Endothelial cell of umbilical vein (primary cell): Measurements from ENCODE around the gene KIF5C. TPM values are rescaled to one million over a fixed set of nuclear protein-coding genes. Genes with fewer than 3 reads are reported as not detected.

Experiments used
- BruUV-seq: library from RNA; stranded (reverse); fragments of 400-500 nt; replicated peaks from 2 replicates; lab custom pipeline; 2021; lab: Mats Ljungman, UMichigan
- CTCF ChIA-PET: fragments of 300-600, 350-600 bp; sonication (Branson Sonifier 250); formaldehyde crosslinking; loops from one replicate; lab custom pipeline; 2021; ENCODE audit warnings: antibody characterized with exemption, inconsistent platforms; lab: Charles Lee
- POLR2A ChIA-PET: fragments of 300-600, 350-600 bp; sonication (Branson Sonifier 250); formaldehyde crosslinking; loops from one replicate; lab custom pipeline; 2021; ENCODE audit warnings: antibody characterized with exemption, inconsistent platforms; lab: Charles Lee
- DNase-seq: peaks from one replicate; pipeline ENCODE4 v3.0.0-alpha.2; 2011; ENCODE audit warnings: low read depth, low spot score
- FAIRE-seq: peaks from 2 replicates; lab custom pipeline; 2011; peaks lifted over from hg19 to GRCh38; lab: Jason Lieb, UNC
- H2AFZ ChIP-seq: 2 replicates; pipeline ENCODE4 v1.6.0; 2012; ENCODE audit warnings: low read depth, low read length, control low read depth, inconsistent platforms
- H3K27ac ChIP-seq: 2 replicates; pipeline ENCODE4 v1.5.1; 2011; ENCODE audit warnings: low read depth, mild to moderate bottlenecking, control low read depth, low read length, moderate library complexity; ENCODE audit not compliant: insufficient read depth
- H3K27me3 ChIP-seq, 2 experiments: 2 replicates each; pipeline versions ENCODE4 v1.6.0 to v1.6.1; 2011; ENCODE audit warnings: low read length in 2 of 2, mixed read lengths in 1 of 2; ENCODE audit not compliant: control insufficient read depth in 2 of 2, insufficient read depth in 2 of 2
- H3K36me3 ChIP-seq, 2 experiments: 2 replicates in 1 of 2; 3 replicates in 1 of 2; pipeline ENCODE4 v1.5.1; 2011; ENCODE audit warnings: low read length in 2 of 2, mild to moderate bottlenecking in 1 of 2, moderate library complexity in 1 of 2; ENCODE audit not compliant: control insufficient read depth in 2 of 2, insufficient read depth in 2 of 2; ENCODE audit errors: extremely low read depth in 1 of 2
- H3K4me1 ChIP-seq: 3 replicates; pipeline ENCODE4 v1.5.1; 2011; ENCODE audit warnings: mild to moderate bottlenecking, low read length; ENCODE audit not compliant: control insufficient read depth, insufficient read depth; ENCODE audit errors: extremely low read depth
- H3K4me2 ChIP-seq: 2 replicates; pipeline ENCODE4 v1.6.1; 2011; ENCODE audit warnings: low read length, control low read depth, mixed read lengths; ENCODE audit not compliant: insufficient read depth
- H3K4me3 ChIP-seq, 3 experiments: fragments of 200-600 bp in 1 of 3; sonication (generic), shearing (Covaris generic) in 1 of 3; replicated peaks in 1 of 3; 2 replicates each; pipeline ENCODE4 v1.5.1; 2011 to 2016; ENCODE audit warnings: control low read depth in 3 of 3, low read length in 3 of 3, mild to moderate bottlenecking in 2 of 3, inconsistent platforms in 1 of 3, low read depth in 1 of 3, moderate library complexity in 1 of 3; ENCODE audit not compliant: insufficient read depth in 1 of 3
- H3K79me2 ChIP-seq: 2 replicates; pipeline ENCODE4 v1.6.0; 2012; ENCODE audit warnings: low read length, inconsistent platforms; ENCODE audit not compliant: control insufficient read depth, insufficient read depth
- H3K9ac ChIP-seq: replicated peaks from 2 replicates; pipeline ENCODE3; 2011; ENCODE audit warnings: low read length, control low read depth; ENCODE audit not compliant: insufficient read depth; ENCODE audit errors: extremely low read depth
- H3K9me1 ChIP-seq: replicated peaks from 3 replicates; pipeline ENCODE4 v1.6.0; 2011; ENCODE audit warnings: mild to moderate bottlenecking, low read length; ENCODE audit not compliant: control insufficient read depth, insufficient read depth; ENCODE audit errors: extremely low read depth
- H3K9me3 ChIP-seq: replicated peaks from 2 replicates; pipeline ENCODE4 v1.5.1; 2012; ENCODE audit warnings: low read length, inconsistent platforms; ENCODE audit not compliant: control insufficient read depth, insufficient read depth
- H4K20me1 ChIP-seq: replicated peaks from 2 replicates; pipeline ENCODE3; 2011; ENCODE audit warnings: mild to moderate bottlenecking, low read length; ENCODE audit not compliant: control insufficient read depth, insufficient read depth; ENCODE audit errors: extremely low read depth
- CTCF ChIP-seq, 2 donors: IDR thresholded peaks; 1 replicate in 1 of 2; 2 replicates in 1 of 2; pipeline ENCODE4 v1.5.1; 2011; ENCODE audit warnings: low read length in 2 of 2, mild to moderate bottlenecking in 2 of 2, moderate library complexity in 2 of 2, control low read depth in 1 of 2, inconsistent platforms in 1 of 2, low read depth in 1 of 2; ENCODE audit not compliant: insufficient read depth in 1 of 2; ENCODE audit errors: extremely low read depth in 1 of 2
- EZH2 ChIP-seq: IDR thresholded peaks from 2 replicates; pipeline ENCODE4 v1.6.1; 2012; ENCODE audit warnings: borderline replicate concordance, low read depth, mild to moderate bottlenecking, moderate library complexity, low read length, inconsistent platforms; ENCODE audit not compliant: severe bottlenecking
- FOS ChIP-seq: IDR thresholded peaks from 2 replicates; pipeline ENCODE4 v1.6.1; 2011; ENCODE audit warnings: mild to moderate bottlenecking, low read length, moderate library complexity, borderline replicate concordance; ENCODE audit not compliant: insufficient read depth
- GATA2 ChIP-seq: IDR thresholded peaks from 2 replicates; pipeline ENCODE4 v1.7.0; 2011; ENCODE audit warnings: low read depth, mild to moderate bottlenecking, moderate library complexity, mixed read lengths, low read length; ENCODE audit not compliant: insufficient read length, insufficient read depth
- JUN ChIP-seq: IDR thresholded peaks from 2 replicates; pipeline ENCODE4 v1.6.1; 2011; ENCODE audit warnings: borderline replicate concordance, low read depth; ENCODE audit not compliant: insufficient read length, insufficient read depth
- MAX ChIP-seq: IDR thresholded peaks from 2 replicates; pipeline ENCODE4 v1.6.1; 2011; ENCODE audit not compliant: insufficient read depth, insufficient read length
- MYC ChIP-seq: IDR thresholded peaks from one replicate; pipeline ENCODE4 v1.6.1; 2011; ENCODE audit warnings: mild to moderate bottlenecking, low read depth, low read length
- POLR2A ChIP-seq: IDR thresholded peaks from 2 replicates; pipeline ENCODE4 v1.6.1; 2012; ENCODE audit warnings: low read depth, mild to moderate bottlenecking, control low read depth, low read length
- POLR2AphosphoS5 ChIP-seq: IDR thresholded peaks from 2 replicates; pipeline ENCODE4 v1.6.1; 2012; ENCODE audit warnings: low read depth, mild to moderate bottlenecking, control low read depth, low read length, moderate library complexity; ENCODE audit not compliant: insufficient read depth
- dilution Hi-C: fragments of 300-500 bp; cut with MboI; formaldehyde crosslinking; loops from one replicate; pipeline ENCODE4 v1.15.0; 2019; ENCODE audit warnings: low sequenced_read_pairs; ENCODE audit not compliant: extremely low pct_ligation_motif_present
- intact Hi-C: fragments of 100-400 bp; cut with micrococcal nuclease; formaldehyde crosslinking; loops from one replicate; pipeline ENCODE4 v1.10.0; 2022
- polyA plus RNA-seq, 4 experiments: library from polyadenylated mRNA; depleted of rRNA in 3 of 4; stranded (reverse) in 3 of 4; unstranded in 1 of 4; fragments of >200 nt; gene quantifications; 2 replicates each; pipeline versions ENCODE4 v1.2.1 to v1.2.3, GENCODE V29; 2011 to 2012; ENCODE audit warnings: missing spikeins in 1 of 4
- total RNA-seq: library from RNA; stranded (reverse); gene quantifications from 2 replicates; pipeline ENCODE4 v1.2.3, GENCODE V29; 2021

The KIF5C gene
- total and polyA plus RNA-seq, 2 donors (not counting 3 experiments of a cell fraction or from before 2014, with no cell fraction given), result 0.01 to 0.55 TPM

DNA sequence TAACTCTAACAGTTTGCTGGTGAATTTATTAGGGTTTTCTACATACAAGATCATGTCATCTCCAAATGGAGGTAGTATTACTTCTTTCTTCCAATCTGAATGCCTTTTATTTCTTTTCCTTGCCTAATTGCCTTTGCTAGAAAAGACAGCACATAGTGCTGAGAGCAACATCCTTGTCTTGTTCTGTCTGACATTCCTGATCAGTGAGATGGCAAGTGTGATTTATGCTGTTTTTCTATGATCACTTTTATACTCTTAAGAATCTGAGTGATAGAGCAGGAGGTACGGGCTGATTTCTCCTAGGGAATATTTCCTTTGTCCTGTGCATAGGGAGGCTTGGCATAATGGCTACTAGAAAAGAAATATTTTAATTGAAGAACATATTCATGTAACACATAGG is 180.7 kb downstream of the KIF5C start:
- dilution Hi-C loops, result no loop called here
- intact Hi-C loops, result no loop called here
- H4K20me1 ChIP-seq, result no peaks in the 10 kb centered on the region
- H3K27ac ChIP-seq, result no peak overlapping the region
- DNase-seq (no peak), FAIRE-seq (no peak)
- no peak overlapping the region for H3K9ac ChIP-seq
- H3K4me2 ChIP-seq, result no peak overlapping the region
- H3K9me3 ChIP-seq, result no peaks in the 10 kb centered on the region
- no peak overlapping the region for H2AFZ ChIP-seq
- H3K79me2 ChIP-seq, result no peaks in the 10 kb centered on the region
- no peaks in the 10 kb centered on the region for H3K4me1 ChIP-seq
- TF ChIP-seq JUN (no peak), MAX (no peak), CTCF (IDR thresholded peaks at IDR 0.05; ENCODE audit: extremely low read depth in 1 of 2, insufficient read depth in 1 of 2, low read depth in 1 of 2, low read length in 2 of 2) (no peak), MYC (no peak), FOS (no peak), POLR2AphosphoS5 (no peak), GATA2 (no peak), POLR2A (no peak), EZH2 (no peak)
- H3K4me3 ChIP-seq, result no peak overlapping the region
- ChIA-PET CTCF (no interaction called here), POLR2A (no interaction called here)
- peaks cover 0 to 3% of the 10 kb centered on the region in 2 experiments for H3K27me3 ChIP-seq
- H3K9me1 ChIP-seq, result no peaks in the 10 kb centered on the region
- H3K36me3 ChIP-seq, result no peaks in the 10 kb centered on the region
- BruUV-seq, result no TSS peak
